Effector CD8-positive, alpha-beta T cell (primary cell): ENCODE measurements around the gene IL1RAP.
"Not testable (repeated sequence)": the region's sequence is repeated elsewhere in the genome, so short reads cannot be mapped to it uniquely, and the experiment has no call there.

ENCODE experiments used
- DNase-seq: peaks from one replicate; lab custom pipeline; 2025; lab: John Stamatoyannopoulos, UW
- total RNA-seq, 4 experiments: gene quantifications; one replicate each; lab custom pipeline; 2026; lab: John Stamatoyannopoulos, UW

IL1RAP gene, protein sequence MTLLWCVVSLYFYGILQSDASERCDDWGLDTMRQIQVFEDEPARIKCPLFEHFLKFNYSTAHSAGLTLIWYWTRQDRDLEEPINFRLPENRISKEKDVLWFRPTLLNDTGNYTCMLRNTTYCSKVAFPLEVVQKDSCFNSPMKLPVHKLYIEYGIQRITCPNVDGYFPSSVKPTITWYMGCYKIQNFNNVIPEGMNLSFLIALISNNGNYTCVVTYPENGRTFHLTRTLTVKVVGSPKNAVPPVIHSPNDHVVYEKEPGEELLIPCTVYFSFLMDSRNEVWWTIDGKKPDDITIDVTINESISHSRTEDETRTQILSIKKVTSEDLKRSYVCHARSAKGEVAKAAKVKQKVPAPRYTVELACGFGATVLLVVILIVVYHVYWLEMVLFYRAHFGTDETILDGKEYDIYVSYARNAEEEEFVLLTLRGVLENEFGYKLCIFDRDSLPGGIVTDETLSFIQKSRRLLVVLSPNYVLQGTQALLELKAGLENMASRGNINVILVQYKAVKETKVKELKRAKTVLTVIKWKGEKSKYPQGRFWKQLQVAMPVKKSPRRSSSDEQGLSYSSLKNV
- 12.9 to 24.8 (median 16.4) reads per million in 4 experiments for total RNA-seq

DNA sequence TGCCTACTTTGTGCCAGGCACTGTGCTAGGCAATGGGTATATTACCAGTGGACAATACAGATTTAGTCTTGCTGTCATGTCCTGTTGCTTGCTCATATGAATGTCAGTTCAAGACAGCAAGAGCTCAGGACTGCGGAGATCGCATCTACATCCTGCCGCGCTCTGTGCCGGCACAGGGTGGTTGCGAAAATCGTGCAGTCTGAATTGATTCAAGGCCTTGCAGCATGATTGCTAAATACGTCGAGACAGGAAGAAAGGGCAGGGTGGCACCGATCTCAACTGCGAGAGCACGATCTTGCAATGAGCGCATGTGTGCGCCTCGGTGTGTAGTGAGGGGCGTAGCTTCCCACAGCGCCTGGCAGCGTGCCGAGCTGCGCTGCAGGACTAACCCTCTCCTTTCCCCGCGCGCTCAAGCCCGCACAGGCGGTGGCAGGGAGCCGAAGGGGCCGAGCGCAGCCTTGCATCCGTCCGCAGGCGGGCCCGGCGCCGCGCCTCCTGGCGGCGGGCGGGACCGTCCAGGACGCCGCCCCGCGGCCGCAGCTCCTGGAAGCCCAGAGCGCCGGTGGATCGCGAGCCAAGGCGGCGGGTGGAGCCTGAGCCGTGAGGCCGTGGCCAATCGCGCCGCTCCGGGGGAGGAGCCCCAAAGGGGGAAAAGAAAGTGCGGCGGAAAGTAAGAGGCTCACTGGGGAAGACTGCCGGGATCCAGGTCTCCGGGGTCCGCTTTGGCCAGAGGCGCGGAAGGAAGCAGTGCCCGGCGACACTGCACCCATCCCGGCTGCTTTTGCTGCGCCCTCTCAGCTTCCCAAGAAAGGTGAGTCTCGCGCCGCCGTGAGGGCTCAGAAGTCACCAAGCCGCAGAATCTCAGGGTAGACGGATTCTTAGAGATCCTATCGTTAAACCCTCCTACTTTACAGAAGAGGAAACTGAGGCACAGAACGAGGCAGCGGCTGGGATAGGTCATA is at the start of gene IL1RAP:
TSS of gene IL1RAP (plus strand) at position 677 of the 962 bp plus-strand sequence. CDS start 50,205 bp downstream, outside the sequence.
- DNase-seq: peak; percentile 84

DNA sequence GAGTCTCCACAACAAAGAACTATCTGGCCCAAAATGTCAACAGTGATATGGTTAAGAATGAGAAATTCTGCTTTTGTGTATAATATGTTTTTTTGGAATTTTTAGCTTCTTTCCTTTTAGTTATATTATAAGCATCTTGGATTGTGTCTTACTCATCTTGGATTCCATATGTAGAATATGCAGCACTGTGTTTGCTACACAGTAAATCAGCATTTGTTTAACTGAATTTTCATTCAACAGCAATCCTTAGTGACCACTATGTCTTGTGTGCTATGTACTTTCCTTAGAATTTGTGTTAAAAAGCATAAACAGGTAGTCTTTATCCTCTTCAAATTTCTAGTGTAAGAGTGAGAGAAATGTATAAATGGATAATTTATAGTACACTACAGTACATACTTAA is 46.0 kb upstream of the IL1RAP start:
- DNase-seq: no peak

GRCh38 chr3:190473261-190473660 is 40.6 kb upstream of the IL1RAP start:
- not testable (repeated sequence) for DNase-seq

GRCh38 chr3:190481779-190482178 is 32.1 kb upstream of the IL1RAP start:
- no peak for DNase-seq

- DNase-seq: no peak
Observed at GRCh38 chr3:190485830-190486532, 27.9 kb upstream of the IL1RAP start.

GRCh38 chr3:190486533-190486864 is 27.4 kb upstream of the IL1RAP start:
- no peak for DNase-seq

DNA sequence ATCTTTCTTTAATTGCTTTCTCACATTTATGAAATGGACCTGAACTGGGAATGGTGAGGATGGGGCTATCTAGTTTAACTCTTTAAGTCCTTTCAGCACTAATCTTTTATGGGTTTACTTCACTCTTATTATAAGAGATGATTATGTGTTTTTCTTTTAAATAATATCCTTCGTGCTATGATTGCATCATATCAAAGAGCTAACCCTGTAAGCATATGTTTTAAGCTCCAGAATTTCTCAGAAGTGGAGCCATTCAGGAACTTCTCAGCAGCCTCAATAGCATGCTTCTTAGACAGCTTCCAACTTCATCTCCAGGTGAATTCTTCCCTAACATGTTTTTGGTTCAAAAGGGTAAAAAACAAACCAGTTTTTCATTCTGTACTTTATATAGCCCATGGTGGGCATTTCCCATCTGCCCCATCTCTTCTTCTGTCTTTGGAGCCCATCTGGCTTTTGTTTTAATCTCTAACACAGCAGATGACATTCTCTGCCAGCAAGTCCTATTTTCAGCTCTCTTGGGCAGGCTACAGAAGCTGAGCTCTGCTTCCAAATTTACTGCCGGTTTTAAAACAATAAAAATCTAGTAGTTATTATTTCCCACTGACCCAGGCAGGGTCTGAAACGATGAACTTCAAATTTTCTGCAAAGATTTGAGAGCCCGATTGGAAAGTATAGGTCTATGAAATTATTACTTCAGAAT is 26.8 kb upstream of the IL1RAP start:
- DNase-seq: no peak

GRCh38 chr3:190491533-190492054 is 22.3 kb upstream of the IL1RAP start:
- no peak for DNase-seq

GRCh38 chr3:190492129-190492528 is 21.8 kb upstream of the IL1RAP start:
- DNase-seq: no peak

DNA sequence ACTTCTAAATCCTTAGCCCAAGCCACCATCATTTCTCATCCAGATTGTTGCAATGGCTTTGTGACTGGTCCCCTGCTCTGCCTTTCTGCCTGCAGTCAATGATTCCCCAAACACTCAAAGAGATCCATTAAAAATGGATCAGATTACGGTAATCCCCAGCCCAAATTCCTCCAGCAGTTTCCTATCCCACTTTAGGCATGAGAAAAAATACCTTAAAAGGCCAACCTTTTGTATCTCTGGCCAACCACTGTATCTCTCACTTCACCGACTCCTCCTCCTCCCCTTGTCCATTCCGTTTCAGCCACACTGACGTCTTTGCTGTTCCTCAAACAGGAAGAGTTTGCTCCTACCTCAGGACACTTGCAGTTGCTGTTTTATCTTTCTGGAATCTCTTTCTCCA is 20.9 kb upstream of the IL1RAP start:
- DNase-seq: no peak

DNA sequence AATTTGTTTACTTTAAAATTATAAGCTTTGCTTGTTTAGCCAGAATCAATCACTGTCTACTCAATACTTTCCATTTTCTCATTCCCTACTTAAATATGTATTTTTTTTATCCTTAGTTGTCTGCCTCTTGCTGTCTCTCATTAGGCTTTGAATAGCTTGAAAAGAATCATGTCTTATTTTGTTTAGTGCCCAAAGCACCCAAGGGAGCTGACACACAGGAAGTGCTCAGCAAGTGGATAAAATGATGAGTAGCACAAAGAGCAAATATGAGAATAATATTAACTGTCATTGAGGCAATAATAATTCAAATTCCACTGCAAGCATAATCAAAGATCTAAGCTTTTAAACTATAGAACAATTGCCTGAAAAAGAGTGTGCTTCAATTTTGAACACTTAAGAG is 19.0 kb upstream of the IL1RAP start:
- DNase-seq: no peak

- DNase-seq: no peak
Observed at GRCh38 chr3:190495354-190495753, 18.5 kb upstream of the IL1RAP start.

DNA sequence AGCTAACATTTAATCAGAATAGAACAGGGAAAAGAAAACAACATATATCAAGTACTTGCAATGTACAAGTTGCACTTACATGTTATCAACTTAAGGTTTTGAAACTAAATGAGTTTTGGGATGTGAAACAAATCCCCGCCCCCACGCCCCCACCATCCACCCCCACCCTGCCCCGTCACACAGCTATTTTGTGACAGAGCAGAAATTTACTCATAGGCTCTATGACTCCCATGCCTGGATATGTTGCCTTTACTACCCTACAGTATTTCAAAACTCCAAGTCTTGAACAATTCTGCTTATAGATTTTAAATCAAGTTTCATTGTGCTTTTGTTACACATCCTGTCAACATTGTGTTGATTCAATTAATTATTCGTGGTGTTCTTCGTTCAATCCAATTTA is 18.1 kb upstream of the IL1RAP start:
- DNase-seq: no peak

- DNase-seq: no peak
Observed at GRCh38 chr3:190496859-190497258, 17.0 kb upstream of the IL1RAP start.

- DNase-seq: no peak
Observed at GRCh38 chr3:190497811-190498210, 16.1 kb upstream of the IL1RAP start.

- no peak for DNase-seq
Observed at GRCh38 chr3:190498293-190498692, 15.6 kb upstream of the IL1RAP start.

- no peak for DNase-seq
Observed at GRCh38 chr3:190499122-190499521, 14.8 kb upstream of the IL1RAP start.

GRCh38 chr3:190502946-190503345 is 10.9 kb upstream of the IL1RAP start:
- DNase-seq: no peak

DNA sequence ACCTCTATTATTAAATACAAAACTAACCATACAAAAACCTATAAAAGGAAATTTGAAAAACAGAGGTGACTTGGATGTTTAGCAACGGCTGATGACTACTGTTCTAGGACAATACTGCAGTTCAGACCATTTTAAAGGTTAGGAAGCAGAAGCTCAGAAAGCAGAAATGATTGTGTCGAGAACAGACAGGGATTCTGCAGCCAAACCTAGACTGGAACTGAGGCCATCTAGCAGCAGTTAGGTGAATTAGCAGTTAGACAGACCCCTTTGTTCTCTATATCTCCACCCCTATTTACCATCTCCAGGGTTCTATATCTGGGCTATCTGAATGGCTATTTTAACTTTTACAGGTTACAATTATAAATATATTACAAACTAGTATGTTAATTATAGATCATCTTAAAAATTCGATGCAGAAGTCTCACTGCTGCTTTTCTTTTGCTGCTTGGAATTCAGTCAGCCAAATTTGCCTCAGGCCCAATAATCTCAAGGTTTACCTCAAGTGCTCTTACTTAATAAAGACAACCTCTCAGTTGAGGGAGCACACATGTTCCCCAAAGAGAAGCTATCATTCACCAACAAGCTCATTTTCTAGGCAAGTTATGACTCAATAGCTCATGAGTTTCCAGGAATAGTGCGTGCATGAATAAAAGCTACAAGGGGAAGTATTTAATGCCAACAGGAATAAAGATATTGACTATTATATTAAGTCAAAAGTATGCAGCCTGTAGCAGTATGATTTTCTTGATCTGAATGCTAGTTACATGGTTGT is 9.3 kb upstream of the IL1RAP start:
- DNase-seq: no peak

GRCh38 chr3:190505381-190506003 is 8.4 kb upstream of the IL1RAP start:
- no peak for DNase-seq
